Activated CD8-positive, alpha-beta memory T cell treated with anti-CD3 and anti-CD28 coated beads, Interleukin-2, amount 50 U/mL, for 24 hours (primary cell): ENCODE measurements around the gene KIF21B.

Source experiments
- DNase-seq: peaks from one replicate; pipeline ENCODE4 v3.0.0-alpha.2; 2020; ENCODE audit errors: extremely low read depth

Gene KIF21B

GRCh38 chr1:201020040-201020591 is 3.4 kb downstream of the KIF21B start:
- DNase-seq, result no peak

- peak; percentile 79 for DNase-seq
Observed at GRCh38 chr1:201019321-201019977, 4.1 kb downstream of the KIF21B start.

GRCh38 chr1:201017828-201018163 is 5.7 kb downstream of the KIF21B start:
- no peak for DNase-seq

GRCh38 chr1:201016943-201017827 is 6.3 kb downstream of the KIF21B start:
- no peak for DNase-seq

GRCh38 chr1:201016211-201016651 is 7.3 kb downstream of the KIF21B start:
- no peak for DNase-seq

GRCh38 chr1:201015551-201016091 is 7.9 kb downstream of the KIF21B start:
- no peak for DNase-seq

GRCh38 chr1:201014816-201015200 is 8.7 kb downstream of the KIF21B start:
- DNase-seq, result no peak

GRCh38 chr1:201013991-201014815 is 9.3 kb downstream of the KIF21B start:
- no peak for DNase-seq

GRCh38 chr1:201013031-201013485 is 10.5 kb downstream of the KIF21B start:
- no peak for DNase-seq

- DNase-seq, result no peak
Observed at GRCh38 chr1:201011616-201012015, 11.9 kb downstream of the KIF21B start.

GRCh38 chr1:201009962-201010645 is 13.4 kb downstream of the KIF21B start:
- no peak for DNase-seq

GRCh38 chr1:201008666-201009360 is 14.7 kb downstream of the KIF21B start:
- DNase-seq, result no peak

GRCh38 chr1:201007481-201007880 is 16.0 kb downstream of the KIF21B start:
- no peak for DNase-seq

- DNase-seq, result no peak
Observed at GRCh38 chr1:201006450-201006849, 17.1 kb downstream of the KIF21B start.

- no peak for DNase-seq
Observed at GRCh38 chr1:201004732-201005131, 18.8 kb downstream of the KIF21B start.

GRCh38 chr1:201004154-201004553 is 19.4 kb downstream of the KIF21B start:
- no peak for DNase-seq

- DNase-seq, result no peak
Observed at GRCh38 chr1:201002510-201002909, 21.0 kb downstream of the KIF21B start.

GRCh38 chr1:201001962-201002361 is 21.6 kb downstream of the KIF21B start:
- no peak for DNase-seq

- no peak for DNase-seq
Observed at GRCh38 chr1:201000391-201000790, 23.1 kb downstream of the KIF21B start.

GRCh38 chr1:200999667-201000066 is 23.8 kb downstream of the KIF21B start:
- DNase-seq, result no peak
